ENCODE data around the gene ZNF829. TPM values are rescaled to one million over a fixed set of nuclear protein-coding genes. Genes with fewer than 3 reads are reported as not detected.

The ZNF829 gene
- total and polyA plus RNA-seq, 10 of the 15 experiments (the other 5 are each of a cell fraction or from before 2014, with no cell fraction given): 0.08 to 0.63 (median 0.22) TPM

GRCh38 chr19:36850559-36851442 is 65.3 kb downstream of the ZNF829 start, which contains the start of gene ZNF345 (continued):
- TF ChIP-seq, protein P1, sequence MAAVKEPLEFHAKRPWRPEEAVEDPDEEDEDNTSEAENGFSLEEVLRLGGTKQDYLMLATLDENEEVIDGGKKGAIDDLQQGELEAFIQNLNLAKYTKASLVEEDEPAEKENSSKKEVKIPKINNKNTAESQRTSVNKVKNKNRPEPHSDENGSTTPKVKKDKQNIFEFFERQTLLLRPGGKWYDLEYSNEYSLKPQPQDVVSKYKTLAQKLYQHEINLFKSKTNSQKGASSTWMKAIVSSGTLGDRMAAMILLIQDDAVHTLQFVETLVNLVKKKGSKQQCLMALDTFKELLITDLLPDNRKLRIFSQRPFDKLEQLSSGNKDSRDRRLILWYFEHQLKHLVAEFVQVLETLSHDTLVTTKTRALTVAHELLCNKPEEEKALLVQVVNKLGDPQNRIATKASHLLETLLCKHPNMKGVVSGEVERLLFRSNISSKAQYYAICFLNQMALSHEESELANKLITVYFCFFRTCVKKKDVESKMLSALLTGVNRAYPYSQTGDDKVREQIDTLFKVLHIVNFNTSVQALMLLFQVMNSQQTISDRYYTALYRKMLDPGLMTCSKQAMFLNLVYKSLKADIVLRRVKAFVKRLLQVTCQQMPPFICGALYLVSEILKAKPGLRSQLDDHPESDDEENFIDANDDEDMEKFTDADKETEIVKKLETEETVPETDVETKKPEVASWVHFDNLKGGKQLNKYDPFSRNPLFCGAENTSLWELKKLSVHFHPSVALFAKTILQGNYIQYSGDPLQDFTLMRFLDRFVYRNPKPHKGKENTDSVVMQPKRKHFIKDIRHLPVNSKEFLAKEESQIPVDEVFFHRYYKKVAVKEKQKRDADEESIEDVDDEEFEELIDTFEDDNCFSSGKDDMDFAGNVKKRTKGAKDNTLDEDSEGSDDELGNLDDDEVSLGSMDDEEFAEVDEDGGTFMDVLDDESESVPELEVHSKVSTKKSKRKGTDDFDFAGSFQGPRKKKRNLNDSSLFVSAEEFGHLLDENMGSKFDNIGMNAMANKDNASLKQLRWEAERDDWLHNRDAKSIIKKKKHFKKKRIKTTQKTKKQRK (IDR thresholded peaks at IDR 0.05; ENCODE audit: low read depth, low read length): no peak
- TF ChIP-seq SIN3A (IDR thresholded peaks at IDR 0.05; ENCODE audit: low read depth, low read length): peak; percentile 67
- peak; percentile 81 for TF ChIP-seq POLR2A (IDR thresholded peaks at IDR 0.05; ENCODE audit: low read depth, low read length)
- TF ChIP-seq DPF2 (IDR thresholded peaks at IDR 0.05): 0 out of 2 replicates have a peak, but pooled peaks have one; percentile 3
- peak in 1 of 2 experiments; percentile 30; a peak in 1 of 3 replicates for TF ChIP-seq EGR1 (IDR thresholded peaks at IDR 0.05; ENCODE audit: borderline replicate concordance in 1 of 2, low read depth in 2 of 2, low read length in 2 of 2)
- no peak for TF ChIP-seq FOXM1 (IDR thresholded peaks at IDR 0.05; ENCODE audit: low read depth, low read length)
- TF ChIP-seq, protein P2, sequence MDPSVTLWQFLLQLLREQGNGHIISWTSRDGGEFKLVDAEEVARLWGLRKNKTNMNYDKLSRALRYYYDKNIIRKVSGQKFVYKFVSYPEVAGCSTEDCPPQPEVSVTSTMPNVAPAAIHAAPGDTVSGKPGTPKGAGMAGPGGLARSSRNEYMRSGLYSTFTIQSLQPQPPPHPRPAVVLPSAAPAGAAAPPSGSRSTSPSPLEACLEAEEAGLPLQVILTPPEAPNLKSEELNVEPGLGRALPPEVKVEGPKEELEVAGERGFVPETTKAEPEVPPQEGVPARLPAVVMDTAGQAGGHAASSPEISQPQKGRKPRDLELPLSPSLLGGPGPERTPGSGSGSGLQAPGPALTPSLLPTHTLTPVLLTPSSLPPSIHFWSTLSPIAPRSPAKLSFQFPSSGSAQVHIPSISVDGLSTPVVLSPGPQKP (IDR thresholded peaks at IDR 0.05; ENCODE audit: low read depth, low read length): no peak
- peak; percentile 50 for TF ChIP-seq IKZF1 (conservative IDR thresholded peaks at IDR 0.05)
- no peak for TF ChIP-seq ZNF207 (IDR thresholded peaks at IDR 0.05; ENCODE audit: borderline replicate concordance)
- TF ChIP-seq NFXL1 (IDR thresholded peaks at IDR 0.05; ENCODE audit: borderline replicate concordance): no peak
- TF ChIP-seq CREM (IDR thresholded peaks at IDR 0.05; ENCODE audit: low read depth): no peak
- TF ChIP-seq, protein P3, sequence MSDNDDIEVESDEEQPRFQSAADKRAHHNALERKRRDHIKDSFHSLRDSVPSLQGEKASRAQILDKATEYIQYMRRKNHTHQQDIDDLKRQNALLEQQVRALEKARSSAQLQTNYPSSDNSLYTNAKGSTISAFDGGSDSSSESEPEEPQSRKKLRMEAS (IDR thresholded peaks at IDR 0.05; ENCODE audit: low read depth, low read length): peak; percentile 22; the same call in 1 of the 2 replicates
- no peak for TF ChIP-seq REST (IDR thresholded peaks at IDR 0.05; ENCODE audit: low read depth, low read length)
- peak; percentile 77 for TF ChIP-seq BRCA1 (IDR thresholded peaks at IDR 0.05; ENCODE audit: low read depth, low read length)
- no peak for TF ChIP-seq CBX3 (IDR thresholded peaks at IDR 0.05; ENCODE audit: borderline replicate concordance, low read depth)
- no peak for TF ChIP-seq USF1 (IDR thresholded peaks at IDR 0.05; ENCODE audit: borderline replicate concordance, extremely low read length, insufficient read depth, low read depth, low read length)
- no peak for TF ChIP-seq JUND (IDR thresholded peaks at IDR 0.05; ENCODE audit: low read depth, low read length)
- TF ChIP-seq TARDBP (IDR thresholded peaks at IDR 0.05; ENCODE audit: borderline replicate concordance): no peak
- no peak for TF ChIP-seq PAX8 (IDR thresholded peaks at IDR 0.05)
- TF ChIP-seq MEF2B (IDR thresholded peaks at IDR 0.05; ENCODE audit: partially characterized antibody, poor library complexity, severe bottlenecking): no peak
- no peak for TF ChIP-seq CBX5 (IDR thresholded peaks at IDR 0.05; ENCODE audit: low read depth)

Data from GM12878 (cell line).